Gastrocnemius medialis (tissue), 4 donors: ENCODE data around the gene DYNLRB1.
"Not testable (repeated sequence)": the region's sequence is repeated elsewhere in the genome, so short reads cannot be mapped to it uniquely, and the experiment has no call there.

Source experiments
- CTCF ChIP-seq, 5 experiments: fragments of 450-650 bp in 3 of 5; fragments of 200-600 bp in 2 of 5; sonication (generic) in 2 of 5; IDR thresholded peaks in 4 of 5; conservative IDR thresholded peaks in 1 of 5; 1 replicate in 4 of 5; 2 replicates in 1 of 5; pipeline ENCODE4 v1.5.1; 2016 to 2019; ENCODE audit warnings: antibody characterized with exemption in 5 of 5, mild to moderate bottlenecking in 3 of 5, moderate library complexity in 3 of 5
- POLR2A ChIP-seq, 2 donors: fragments of 450-650 bp; IDR thresholded peaks; one replicate each; pipeline ENCODE4 v1.6.1; 2017; ENCODE audit warnings: antibody characterized with exemption in 2 of 2, mild to moderate bottlenecking in 2 of 2, moderate library complexity in 2 of 2

GRCh38 chr20:34497596-34497995, 18.6 kb upstream of the DYNLRB1 start:
- TF ChIP-seq POLR2A (IDR thresholded peaks at IDR 0.05); CTCF (IDR thresholded peaks at IDR 0.05 in 4 of 5, conservative IDR thresholded peaks at IDR 0.05 in 1 of 5): not testable (repeated sequence)
